HCT116 (cell line): ENCODE data around the gene TLN1. TPM values are rescaled to one million over a fixed set of nuclear protein-coding genes. Genes with fewer than 3 reads are reported as not detected.

ENCODE experiments used
- ATAC-seq: fragments of 200-7000 bp; cut with Tn5 transposase; 2 replicates; pipeline ENCODE4 v1.9.1; 2020; ENCODE audit warnings: mild to moderate bottlenecking, moderate library complexity
- BruUV-seq: library from RNA; stranded (reverse); fragments of 400-500 nt; replicated peaks from 2 replicates; lab custom pipeline; 2021; lab: Mats Ljungman, UMichigan
- CTCF ChIA-PET: fragments of 300-600 bp; sonication (Branson Sonifier 250); formaldehyde crosslinking; loops from one replicate; lab custom pipeline; 2021; ENCODE audit warnings: antibody characterized with exemption; lab: Charles Lee
- POLR2A ChIA-PET: fragments of 300-600, 350-600 bp; sonication (Branson Sonifier 250); formaldehyde crosslinking; loops from one replicate; lab custom pipeline; 2021; ENCODE audit warnings: antibody characterized with exemption; lab: Charles Lee
- RAD21 ChIA-PET, 2 experiments: fragments of 300-600 bp; sonication (Branson Sonifier 250); formaldehyde crosslinking; loops; one replicate each; lab custom pipeline; 2023; ENCODE audit warnings: low total read pairs in 2 of 2; ENCODE audit not compliant: uncharacterized antibody in 2 of 2, unreplicated experiment in 2 of 2, low non-redundant PET in 1 of 2; lab: Charles Lee
- DNase-seq: peaks from one replicate; pipeline ENCODE4 v3.0.0-alpha.2; 2010; ENCODE audit warnings: low read depth, low spot score
- H2AFZ ChIP-seq: fragments of 200-600 bp; shearing (Covaris generic), sonication (generic); 2 replicates; pipeline ENCODE4 v1.6.1; 2017; ENCODE audit warnings: low read depth, mixed run types, mixed read lengths, antibody characterized with exemption, low read length; ENCODE audit not compliant: poor library complexity, severe bottlenecking
- H3K27ac ChIP-seq: 2 replicates; pipeline ENCODE4 v1.5.1; 2012; ENCODE audit warnings: low read depth, low read length
- H3K27me3 ChIP-seq: fragments of 200-600 bp; sonication (generic); 2 replicates; pipeline ENCODE4 v1.6.1; 2016; ENCODE audit warnings: mixed run types, low read length, mixed read lengths; ENCODE audit not compliant: insufficient read depth
- H3K36me3 ChIP-seq, 2 experiments: fragments of 200-500 bp in 1 of 2; fragments of 200-600 bp in 1 of 2; sonication (Bioruptor generic) in 1 of 2; sonication (generic) in 1 of 2; 2 replicates each; pipeline versions ENCODE4 v1.5.1 to v1.6.1; 2014 to 2016; ENCODE audit warnings: low read length in 2 of 2, inconsistent platforms in 1 of 2, mixed read lengths in 1 of 2, mixed run types in 1 of 2; ENCODE audit not compliant: insufficient read depth in 2 of 2, control insufficient read depth in 1 of 2
- H3K4me1 ChIP-seq, 2 experiments: fragments of 200-600 bp in 1 of 2; sonication (generic) in 1 of 2; 2 replicates each; pipeline versions ENCODE4 v1.5.1 to v1.6.1; 2012 to 2017; ENCODE audit warnings: low read length in 2 of 2, inconsistent platforms in 1 of 2, mild to moderate bottlenecking in 1 of 2, mixed read lengths in 1 of 2, mixed run types in 1 of 2, moderate library complexity in 1 of 2; ENCODE audit not compliant: insufficient read depth in 2 of 2, control insufficient read depth in 1 of 2
- H3K4me2 ChIP-seq: fragments of 200-600 bp; sonication (generic); 2 replicates; pipeline ENCODE4 v1.6.1; 2017; ENCODE audit warnings: mixed run types, low read length, mixed read lengths
- H3K4me3 ChIP-seq, 2 experiments: fragments of 200-600 bp in 1 of 2; sonication (generic) in 1 of 2; replicated peaks in 1 of 2; 2 replicates each; pipeline ENCODE4 v1.5.1; 2011 to 2016; ENCODE audit warnings: low read length in 2 of 2, control low read depth in 1 of 2, low read depth in 1 of 2, mild to moderate bottlenecking in 1 of 2, mixed read lengths in 1 of 2, mixed run types in 1 of 2
- H3K79me2 ChIP-seq: fragments of 200-600 bp; sonication (generic); 2 replicates; pipeline ENCODE4 v1.6.1; 2017; ENCODE audit warnings: mild to moderate bottlenecking, mixed run types, low read length, moderate library complexity, mixed read lengths; ENCODE audit not compliant: insufficient read depth
- H3K9ac ChIP-seq: fragments of 200-600 bp; sonication (generic); 2 replicates; pipeline ENCODE4 v1.6.1; 2016; ENCODE audit warnings: low read length, mixed read lengths
- H3K9me2 ChIP-seq: fragments of 200-600 bp; sonication (generic), shearing (Covaris generic); 2 replicates; pipeline ENCODE4 v1.6.1; 2017; ENCODE audit warnings: mixed run types, mild to moderate bottlenecking, moderate library complexity; ENCODE audit not compliant: insufficient read depth
- H3K9me3 ChIP-seq, 2 experiments: fragments of 200-500 bp in 1 of 2; fragments of 200-600 bp in 1 of 2; sonication (Bioruptor generic) in 1 of 2; sonication (generic) in 1 of 2; 2 replicates each; pipeline ENCODE4 v1.6.1; 2014 to 2017; ENCODE audit warnings: low read length in 2 of 2, mixed read lengths in 2 of 2, inconsistent platforms in 1 of 2, low read depth in 1 of 2, mild to moderate bottlenecking in 1 of 2, mixed run types in 1 of 2, moderate library complexity in 1 of 2; ENCODE audit not compliant: control insufficient read depth in 1 of 2, insufficient read depth in 1 of 2
- H4K20me1 ChIP-seq: fragments of 200-600 bp; sonication (generic), shearing (Covaris generic); 2 replicates; pipeline ENCODE4 v1.6.1; 2017; ENCODE audit warnings: mixed run types, mild to moderate bottlenecking, moderate library complexity; ENCODE audit not compliant: insufficient read depth
- CBX3 ChIP-seq: IDR thresholded peaks from 2 replicates; pipeline ENCODE4 v1.6.1; 2012; ENCODE audit warnings: low read depth
- FOSL1 ChIP-seq: IDR thresholded peaks from 2 replicates; pipeline ENCODE4 v1.6.1; 2012; ENCODE audit warnings: low read depth
- POLR2AphosphoS5 ChIP-seq: IDR thresholded peaks from 2 replicates; pipeline ENCODE4 v1.6.1; 2011; ENCODE audit warnings: mild to moderate bottlenecking, low read depth, low read length, moderate library complexity
- ZNF274 ChIP-seq: fragments of 200-500 bp; sonication (Bioruptor generic); IDR thresholded peaks from 2 replicates; pipeline ENCODE4 v1.6.1; 2014; ENCODE audit warnings: mild to moderate bottlenecking, low read depth, low read length, inconsistent platforms
- intact Hi-C: fragments of 100-400 bp; cut with micrococcal nuclease; formaldehyde crosslinking; loops from 2 replicates; pipeline ENCODE4 v1.10.0; 2022
- total RNA-seq: library from RNA; stranded (reverse); gene quantifications from one replicate; pipeline ENCODE4 v1.2.1, GENCODE V29; 2021; ENCODE audit not compliant: unreplicated experiment
- TF ChIP-seq, protein P1 (sequence below): IDR thresholded peaks from 2 replicates; pipeline ENCODE4 v1.6.1; 2012
- TF ChIP-seq, protein P2 (sequence below): IDR thresholded peaks from 2 replicates; pipeline ENCODE4 v1.6.1; 2012; ENCODE audit warnings: low read depth
- TF ChIP-seq, protein P3 (sequence below), 3 experiments: fragments of 200-600 bp in 1 of 3; sonication (generic) in 1 of 3; IDR thresholded peaks in 2 of 3; conservative IDR thresholded peaks in 1 of 3; 2 replicates each; pipeline ENCODE4 v1.5.1; 2012 to 2017; ENCODE audit warnings: low read depth in 2 of 3, low read length in 2 of 3, antibody characterized with exemption in 1 of 3, borderline replicate concordance in 1 of 3, control low read depth in 1 of 3, mild to moderate bottlenecking in 1 of 3, mixed read lengths in 1 of 3, mixed run types in 1 of 3, moderate library complexity in 1 of 3; ENCODE audit not compliant: insufficient read depth in 1 of 3

Gene TLN1
- total RNA-seq, 1 experiment from 2014 or later = 144 TPM

DNA sequence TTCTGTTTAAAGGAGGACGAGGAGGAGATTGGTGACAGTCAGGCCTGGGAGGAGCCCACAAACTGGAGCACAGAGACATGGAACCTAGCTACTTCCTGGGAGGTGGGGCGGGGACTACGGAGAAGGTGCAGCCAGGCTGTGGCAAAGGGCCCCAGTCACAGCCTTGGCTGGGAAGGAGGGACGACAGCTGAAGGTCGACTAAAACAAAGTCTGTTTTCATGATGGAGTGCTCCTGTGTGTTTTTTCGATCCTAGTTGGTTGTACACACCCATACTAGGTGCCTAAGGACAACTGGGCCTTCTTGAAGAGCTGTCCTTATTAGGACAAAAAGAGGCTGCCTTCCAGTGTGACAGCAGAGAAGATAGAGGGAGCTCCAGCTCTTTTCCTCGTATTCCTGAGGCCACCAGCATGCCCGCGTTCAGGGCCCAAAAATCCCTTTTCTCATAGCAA lies 71.0 kb downstream of the TLN1 start:
- TF ChIP-seq FOSL1 = no peak
- TF ChIP-seq, protein P1, sequence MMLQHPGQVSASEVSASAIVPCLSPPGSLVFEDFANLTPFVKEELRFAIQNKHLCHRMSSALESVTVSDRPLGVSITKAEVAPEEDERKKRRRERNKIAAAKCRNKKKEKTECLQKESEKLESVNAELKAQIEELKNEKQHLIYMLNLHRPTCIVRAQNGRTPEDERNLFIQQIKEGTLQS = no peak
- TF ChIP-seq, protein P2, sequence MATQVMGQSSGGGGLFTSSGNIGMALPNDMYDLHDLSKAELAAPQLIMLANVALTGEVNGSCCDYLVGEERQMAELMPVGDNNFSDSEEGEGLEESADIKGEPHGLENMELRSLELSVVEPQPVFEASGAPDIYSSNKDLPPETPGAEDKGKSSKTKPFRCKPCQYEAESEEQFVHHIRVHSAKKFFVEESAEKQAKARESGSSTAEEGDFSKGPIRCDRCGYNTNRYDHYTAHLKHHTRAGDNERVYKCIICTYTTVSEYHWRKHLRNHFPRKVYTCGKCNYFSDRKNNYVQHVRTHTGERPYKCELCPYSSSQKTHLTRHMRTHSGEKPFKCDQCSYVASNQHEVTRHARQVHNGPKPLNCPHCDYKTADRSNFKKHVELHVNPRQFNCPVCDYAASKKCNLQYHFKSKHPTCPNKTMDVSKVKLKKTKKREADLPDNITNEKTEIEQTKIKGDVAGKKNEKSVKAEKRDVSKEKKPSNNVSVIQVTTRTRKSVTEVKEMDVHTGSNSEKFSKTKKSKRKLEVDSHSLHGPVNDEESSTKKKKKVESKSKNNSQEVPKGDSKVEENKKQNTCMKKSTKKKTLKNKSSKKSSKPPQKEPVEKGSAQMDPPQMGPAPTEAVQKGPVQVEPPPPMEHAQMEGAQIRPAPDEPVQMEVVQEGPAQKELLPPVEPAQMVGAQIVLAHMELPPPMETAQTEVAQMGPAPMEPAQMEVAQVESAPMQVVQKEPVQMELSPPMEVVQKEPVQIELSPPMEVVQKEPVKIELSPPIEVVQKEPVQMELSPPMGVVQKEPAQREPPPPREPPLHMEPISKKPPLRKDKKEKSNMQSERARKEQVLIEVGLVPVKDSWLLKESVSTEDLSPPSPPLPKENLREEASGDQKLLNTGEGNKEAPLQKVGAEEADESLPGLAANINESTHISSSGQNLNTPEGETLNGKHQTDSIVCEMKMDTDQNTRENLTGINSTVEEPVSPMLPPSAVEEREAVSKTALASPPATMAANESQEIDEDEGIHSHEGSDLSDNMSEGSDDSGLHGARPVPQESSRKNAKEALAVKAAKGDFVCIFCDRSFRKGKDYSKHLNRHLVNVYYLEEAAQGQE = no peak
- TF ChIP-seq ZNF274 = no peak
- TF ChIP-seq, protein P3, sequence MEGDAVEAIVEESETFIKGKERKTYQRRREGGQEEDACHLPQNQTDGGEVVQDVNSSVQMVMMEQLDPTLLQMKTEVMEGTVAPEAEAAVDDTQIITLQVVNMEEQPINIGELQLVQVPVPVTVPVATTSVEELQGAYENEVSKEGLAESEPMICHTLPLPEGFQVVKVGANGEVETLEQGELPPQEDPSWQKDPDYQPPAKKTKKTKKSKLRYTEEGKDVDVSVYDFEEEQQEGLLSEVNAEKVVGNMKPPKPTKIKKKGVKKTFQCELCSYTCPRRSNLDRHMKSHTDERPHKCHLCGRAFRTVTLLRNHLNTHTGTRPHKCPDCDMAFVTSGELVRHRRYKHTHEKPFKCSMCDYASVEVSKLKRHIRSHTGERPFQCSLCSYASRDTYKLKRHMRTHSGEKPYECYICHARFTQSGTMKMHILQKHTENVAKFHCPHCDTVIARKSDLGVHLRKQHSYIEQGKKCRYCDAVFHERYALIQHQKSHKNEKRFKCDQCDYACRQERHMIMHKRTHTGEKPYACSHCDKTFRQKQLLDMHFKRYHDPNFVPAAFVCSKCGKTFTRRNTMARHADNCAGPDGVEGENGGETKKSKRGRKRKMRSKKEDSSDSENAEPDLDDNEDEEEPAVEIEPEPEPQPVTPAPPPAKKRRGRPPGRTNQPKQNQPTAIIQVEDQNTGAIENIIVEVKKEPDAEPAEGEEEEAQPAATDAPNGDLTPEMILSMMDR (IDR thresholded peaks at IDR 0.05 in 2 of 3, conservative IDR thresholded peaks at IDR 0.05 in 1 of 3; ENCODE audit: borderline replicate concordance in 1 of 3, insufficient read depth in 1 of 3, low read depth in 2 of 3, low read length in 2 of 3) = peak in 2 of 3 experiments; percentile 48; a peak in 4 of 6 replicates
- TF ChIP-seq POLR2AphosphoS5 = no peak
- no peak for TF ChIP-seq CBX3
- RAD21 ChIA-PET = interaction anchor here in 1 of 2 experiments (1.3 kb wide), 1 partner anchor 35 kb away, joined by 3 read pairs; no protein-coding TSS in a partner anchor
- H3K4me2 ChIP-seq = 0 out of 2 replicates have a peak overlapping the region, but pooled peaks have one; percentile 2
- CTCF ChIA-PET = interaction anchor here (0.8 to 3.2 kb wide), 12 partner anchors 9 to 221 kb away, joined by 3 to 33 read pairs (median 4); partner anchors contain the start of genes CREB3, GBA2, HINT2 and RGP1
- ATAC-seq (no peak), DNase-seq (peak; percentile 33)
- intact Hi-C loops = no loop called here
- H3K9me3 ChIP-seq = no peaks in the 10 kb centered on the region
- no TSS peak for BruUV-seq
- no peak overlapping the region for H3K9ac ChIP-seq
- no peak overlapping the region for H2AFZ ChIP-seq
- POLR2A ChIA-PET = interaction anchor here (1.5 to 1.6 kb wide), 2 partner anchors 57 to 71 kb away, joined by 4 to 10 read pairs; partner anchors contain the start of genes CREB3 and TLN1
- H4K20me1 ChIP-seq = no peaks in the 10 kb centered on the region
- H3K27me3 ChIP-seq = no peaks in the 10 kb centered on the region
- H3K4me3 ChIP-seq = no peak overlapping the region
- peaks cover 28% of the 10 kb centered on the region; the same call in 1 of the 2 replicates for H3K79me2 ChIP-seq
- no peaks in the 10 kb centered on the region for H3K9me2 ChIP-seq
- peaks cover 6 to 27% of the 10 kb centered on the region in 2 experiments; a peak in 3 of 4 replicates for H3K36me3 ChIP-seq
- peak overlapping the region; percentile 33 for H3K27ac ChIP-seq
- peaks cover 22 to 62% of the 10 kb centered on the region in 2 experiments; a peak in 3 of 4 replicates for H3K4me1 ChIP-seq
